Type B pancreatic cell (in vitro differentiated cells): ENCODE results near the gene RESP18. TPM values are rescaled to one million over a fixed set of nuclear protein-coding genes. Genes with fewer than 3 reads are reported as not detected.
"Not testable (repeated sequence)": the region's sequence is repeated elsewhere in the genome, so short reads cannot be mapped to it uniquely, and the experiment has no call there.

Source experiments
- DNase-seq: peaks from one replicate; pipeline ENCODE4 v3.0.0; 2021; ENCODE audit warnings: mixed read lengths; ENCODE audit not compliant: unreplicated experiment; ENCODE audit errors: extremely low spot score
- H3K27ac Mint-ChIP-seq: 2 replicates; pipeline ENCODE4 v1.8.0; 2021; ENCODE audit warnings: mild to moderate bottlenecking, mixed read lengths
- H3K27me3 Mint-ChIP-seq: 2 replicates; pipeline ENCODE4 v1.8.0; 2021; ENCODE audit warnings: mixed read lengths
- H3K36me3 Mint-ChIP-seq: 2 replicates; pipeline ENCODE4 v1.8.0; 2021; ENCODE audit warnings: mixed read lengths
- H3K4me1 Mint-ChIP-seq: one replicate; pipeline ENCODE4 v1.8.0; 2021; ENCODE audit warnings: mixed read lengths; ENCODE audit not compliant: unreplicated experiment
- H3K4me3 Mint-ChIP-seq: 2 replicates; pipeline ENCODE4 v1.8.0; 2021; ENCODE audit warnings: mild to moderate bottlenecking, mixed read lengths
- H3K9me3 Mint-ChIP-seq: 2 replicates; pipeline ENCODE4 v1.8.0; 2021; ENCODE audit warnings: mixed read lengths
- CTCF ChIP-seq: fragments of 200-600 bp; sonication (generic); conservative IDR thresholded peaks from 2 replicates; pipeline ENCODE4 v1.5.0; 2021; ENCODE audit warnings: antibody characterized with exemption, mild to moderate bottlenecking
- total RNA-seq: library from RNA; stranded (reverse); gene quantifications from 2 replicates; pipeline ENCODE4 v1.2.1, GENCODE V29; 2021; ENCODE audit warnings: low replicate concordance

RESP18 gene
- total RNA-seq, 1 donor from 2014 or later = not detected

GRCh38 chr2:219325657-219326315, 6.8 kb downstream of the RESP18 start:
- no peaks in the 10 kb centered on the region for H3K9me3 Mint-ChIP-seq
- no peaks in the 10 kb centered on the region for H3K36me3 Mint-ChIP-seq
- no peak for TF ChIP-seq CTCF
- no peak for DNase-seq
- no peaks in the 10 kb centered on the region for H3K4me1 Mint-ChIP-seq
- peaks cover 83% of the 10 kb centered on the region for H3K27me3 Mint-ChIP-seq
- H3K4me3 Mint-ChIP-seq = no peak overlapping the region
- H3K27ac Mint-ChIP-seq = no peak overlapping the region

- Mint-ChIP-seq H3K4me1 (no peaks in the 10 kb centered on the region), H3K27ac (no peak overlapping the region), H3K4me3 (no peak overlapping the region), H3K9me3 (no peaks in the 10 kb centered on the region), H3K36me3 (no peaks in the 10 kb centered on the region), H3K27me3 (peaks cover 76% of the 10 kb centered on the region)
- TF ChIP-seq CTCF = no peak
- DNase-seq = no peak
These were observed 7.4 kb downstream of the RESP18 start for GRCh38 chr2:219325136-219325535.

- Mint-ChIP-seq H3K27me3 (peaks cover 60% of the 10 kb centered on the region), H3K4me3 (no peak overlapping the region), H3K27ac (no peak overlapping the region), H3K9me3 (no peaks in the 10 kb centered on the region), H3K4me1 (no peaks in the 10 kb centered on the region), H3K36me3 (no peaks in the 10 kb centered on the region)
- DNase-seq = no peak
- TF ChIP-seq CTCF = no peak
These were observed 9.1 kb downstream of the RESP18 start for GRCh38 chr2:219323434-219323833.

- H3K36me3 Mint-ChIP-seq = no peaks in the 10 kb centered on the region
- H3K4me1 Mint-ChIP-seq = no peaks in the 10 kb centered on the region
- H3K4me3 Mint-ChIP-seq = no peak overlapping the region
These were observed 17.6 kb downstream of the RESP18 start for GRCh38 chr2:219314804-219315468.

GRCh38 chr2:219312683-219313263, 19.8 kb downstream of the RESP18 start:
- not testable (repeated sequence) for H3K36me3 Mint-ChIP-seq, H3K4me1 Mint-ChIP-seq, H3K9me3 Mint-ChIP-seq, H3K4me3 Mint-ChIP-seq, DNase-seq, H3K27ac Mint-ChIP-seq
- peaks cover 50% of the 10 kb centered on the region for H3K27me3 Mint-ChIP-seq

More at GRCh38 chr2:219314804-219315468, 17.6 kb downstream of the RESP18 start:
- H3K27me3 Mint-ChIP-seq = peaks cover 31% of the 10 kb centered on the region
- no peak for DNase-seq
- no peak for TF ChIP-seq CTCF
- no peaks in the 10 kb centered on the region for H3K9me3 Mint-ChIP-seq
- H3K27ac Mint-ChIP-seq = no peak overlapping the region

GRCh38 chr2:219309278-219309677, 23.3 kb downstream of the RESP18 start, which contains the start of gene PTPRN:
Gene PTPRN, minus strand, starts transcription at chr2:219309401. Its CDS starts 69 bp downstream, at chr2:219309332.
- no peak within 1 kb of the TSS for H3K27ac Mint-ChIP-seq
- no peaks in the 10 kb centered on the region for H3K36me3 Mint-ChIP-seq
- no peaks in the 10 kb centered on the region for H3K4me1 Mint-ChIP-seq
- H3K9me3 Mint-ChIP-seq = no peaks in the 10 kb centered on the region
- peak within 1 kb of the TSS; percentile 78 for H3K4me3 Mint-ChIP-seq
- TF ChIP-seq CTCF = no peak
- DNase-seq = no peak
- peaks cover 79% of the 10 kb centered on the region for H3K27me3 Mint-ChIP-seq
